NOMO-1 treated with DMSO at 0.1 percent for 48 hours (cell line): Measurements from ENCODE around the gene ZNF579.
"Not testable (repeated sequence)": the region's sequence is repeated elsewhere in the genome, so short reads cannot be mapped to it uniquely, and the experiment has no call there.

Experiments used
- DNase-seq: peaks from one replicate; lab custom pipeline; 2025; ENCODE audit not compliant: unreplicated experiment; lab: John Stamatoyannopoulos, UW

Gene ZNF579

DNA sequence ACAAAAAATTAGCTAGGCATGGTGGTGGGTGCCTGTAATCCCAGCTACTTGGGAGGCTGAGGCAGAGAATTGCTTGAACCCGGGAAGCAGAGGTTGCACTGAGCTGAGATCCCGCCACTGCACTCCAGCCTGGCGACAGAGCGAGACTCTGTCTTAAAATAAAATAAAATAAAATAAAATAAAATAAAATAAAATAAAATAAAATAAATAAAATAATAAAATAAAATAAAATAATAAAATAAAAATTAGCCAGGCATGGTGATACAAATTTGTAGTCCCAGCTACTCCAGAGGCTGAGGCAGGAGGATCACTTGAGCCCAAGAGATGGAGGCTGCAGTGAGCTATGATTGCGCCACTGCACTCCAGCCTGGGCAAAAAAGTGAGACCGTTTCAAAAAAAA lies 6.7 kb downstream of the ZNF579 start:
- not testable (repeated sequence) for DNase-seq

DNA sequence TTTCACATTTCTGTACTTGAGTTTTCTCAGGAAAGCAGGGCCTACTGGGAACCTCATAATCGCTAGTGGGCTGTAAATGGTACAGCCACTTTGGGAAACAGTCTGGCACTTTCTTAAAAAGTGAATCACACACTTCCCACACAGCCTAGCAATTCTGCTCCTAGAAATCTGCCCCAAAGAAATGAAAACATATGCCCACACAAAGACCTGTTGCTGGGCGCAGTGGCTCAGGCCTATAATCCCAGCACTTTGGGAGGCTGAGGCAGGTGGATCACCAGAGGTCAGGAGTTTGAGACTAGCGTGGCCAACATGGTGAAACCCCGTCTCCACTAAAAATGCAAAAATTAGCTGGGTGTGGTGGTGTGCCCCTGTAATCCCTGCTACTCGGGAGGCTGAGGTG lies 11.2 kb downstream of the ZNF579 start:
- DNase-seq, result not testable (repeated sequence)

GRCh38 chr19:55567708-55568328 lies 12.8 kb downstream of the ZNF579 start:
- DNase-seq, result no peak

DNA sequence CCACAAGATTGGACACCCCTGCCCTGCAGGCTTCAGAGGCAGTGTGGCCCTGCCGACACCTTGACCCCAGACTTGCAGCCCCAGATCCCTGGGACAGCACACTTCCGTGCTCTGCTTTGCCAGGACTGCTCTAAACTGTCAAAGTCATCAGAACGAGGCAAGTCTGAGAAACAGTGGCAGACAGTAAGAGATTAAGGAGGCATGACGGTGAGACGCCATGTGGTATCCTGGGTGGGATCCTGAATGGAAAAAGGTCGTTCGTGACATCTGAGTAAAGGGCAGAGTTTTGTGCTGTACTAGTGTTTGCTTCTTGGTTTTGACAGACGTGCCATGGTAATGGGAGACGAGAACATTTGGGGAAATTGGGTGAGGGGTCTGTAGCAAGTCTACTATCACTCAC lies 13.8 kb downstream of the ZNF579 start:
- no peak for DNase-seq

DNA sequence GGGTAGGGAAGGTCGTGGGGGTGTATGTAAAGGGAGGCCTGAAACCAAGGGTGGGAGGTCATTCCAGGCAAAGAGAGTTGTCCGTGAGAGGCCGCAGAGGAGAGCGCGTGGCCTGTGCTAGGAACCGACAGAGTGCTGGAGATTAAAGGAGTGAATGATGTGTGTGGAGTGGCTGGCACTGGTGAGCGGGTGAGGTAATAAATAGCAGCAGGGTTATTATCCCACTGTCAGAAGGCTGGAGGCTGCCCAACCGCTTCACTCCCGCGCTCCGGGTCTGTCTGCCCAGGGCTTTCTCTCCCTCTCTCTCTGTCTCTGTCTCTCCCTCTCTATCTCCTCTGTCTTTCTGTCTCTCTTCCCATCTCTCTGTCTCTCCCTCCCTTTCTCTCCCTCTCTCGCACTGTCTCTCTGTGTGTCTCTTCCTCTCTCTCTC lies 17.4 kb downstream of the ZNF579 start:
- no peak for DNase-seq

GRCh38 chr19:55559684-55560083 lies 21.0 kb downstream of the ZNF579 start:
- DNase-seq, result no peak

- DNase-seq, result no peak
These were observed 25.9 kb downstream of the ZNF579 start for GRCh38 chr19:55554741-55555152.

- DNase-seq, result no peak
These were observed 26.3 kb downstream of the ZNF579 start for GRCh38 chr19:55554302-55554701.

- DNase-seq, result no peak
These were observed 27.1 kb downstream of the ZNF579 start for GRCh38 chr19:55553217-55554182.

DNA sequence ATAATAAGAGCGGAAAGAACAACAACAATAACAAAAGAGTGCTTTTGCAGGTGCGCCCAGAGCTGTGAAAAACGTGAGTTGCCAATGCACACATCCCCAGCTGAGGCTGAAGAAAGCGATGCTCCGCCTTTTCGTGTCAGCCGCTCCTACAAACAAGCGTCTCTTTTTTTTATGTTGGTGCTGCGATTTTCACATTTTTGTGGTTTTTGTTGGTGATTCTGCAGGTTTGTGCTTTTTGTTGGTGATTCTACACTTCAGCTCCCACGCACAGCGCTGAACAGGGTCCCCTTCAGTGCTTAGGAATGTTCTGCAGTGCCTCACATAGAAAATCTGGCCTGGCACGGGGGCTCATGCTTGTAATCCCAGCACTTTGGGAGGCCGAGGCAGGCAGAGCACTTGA lies 28.0 kb downstream of the ZNF579 start:
- no peak for DNase-seq

GRCh38 chr19:55552206-55552605 lies 28.4 kb downstream of the ZNF579 start:
- no peak for DNase-seq

DNA sequence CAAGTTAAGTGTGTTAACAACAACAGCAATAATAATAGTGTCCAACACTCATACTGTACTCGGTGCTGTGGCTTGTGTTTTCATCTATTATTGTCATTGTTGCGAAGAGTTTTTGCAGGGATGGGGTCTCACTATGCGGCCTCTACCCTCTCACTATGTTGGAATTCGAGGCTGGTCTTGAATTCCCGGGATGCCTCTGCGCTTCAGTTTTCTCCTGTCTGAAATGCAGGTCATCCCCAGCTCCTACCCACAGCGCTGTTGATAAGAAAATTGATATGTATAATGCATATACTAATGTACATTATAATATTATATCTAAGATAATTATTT lies 30.4 kb downstream of the ZNF579 start:
- DNase-seq, result no peak

- DNase-seq, result no peak
These were observed 30.9 kb downstream of the ZNF579 start for GRCh38 chr19:55549500-55550320.

DNA sequence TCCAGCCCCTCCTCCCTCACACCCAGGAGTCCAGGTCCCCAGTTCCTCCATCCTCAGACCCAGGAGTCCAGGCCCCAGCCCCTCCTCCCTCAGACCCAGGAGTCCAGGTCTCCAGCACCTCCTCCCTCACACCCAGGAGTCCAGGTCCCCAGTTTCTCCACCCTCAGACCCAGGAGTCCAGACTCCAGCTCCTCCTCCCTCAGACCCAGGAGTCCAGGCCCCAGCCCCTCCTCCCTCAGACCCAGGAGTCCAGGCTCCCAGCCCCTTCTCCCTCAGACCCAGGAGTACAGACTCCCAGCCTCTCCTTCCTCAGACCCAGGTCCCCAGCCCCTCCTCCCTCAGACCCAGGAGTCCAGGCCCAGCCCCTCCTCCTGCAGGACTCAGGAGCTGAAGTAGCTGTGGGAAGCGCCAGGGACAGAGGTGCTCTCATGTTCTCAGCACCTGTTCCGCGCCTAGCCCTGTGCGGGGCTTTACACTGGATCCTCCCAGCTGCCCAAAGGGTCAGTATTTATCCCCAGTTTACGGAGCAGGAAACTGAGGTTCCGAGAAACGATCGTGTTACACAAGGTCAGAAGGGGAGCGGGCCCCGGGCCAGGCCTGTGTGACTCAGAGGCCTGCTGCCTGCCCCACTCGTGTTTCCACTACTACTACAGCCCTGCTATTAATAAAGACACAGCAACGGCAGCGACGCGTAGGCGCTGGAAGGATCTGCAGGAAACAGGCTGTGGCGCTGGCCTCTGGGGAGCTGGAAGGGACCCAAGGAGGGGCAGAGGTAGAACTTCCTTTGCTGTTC lies 33.6 kb downstream of the ZNF579 start:
- DNase-seq, result no peak

GRCh38 chr19:55546011-55546410 lies 34.6 kb downstream of the ZNF579 start:
- no peak for DNase-seq

DNA sequence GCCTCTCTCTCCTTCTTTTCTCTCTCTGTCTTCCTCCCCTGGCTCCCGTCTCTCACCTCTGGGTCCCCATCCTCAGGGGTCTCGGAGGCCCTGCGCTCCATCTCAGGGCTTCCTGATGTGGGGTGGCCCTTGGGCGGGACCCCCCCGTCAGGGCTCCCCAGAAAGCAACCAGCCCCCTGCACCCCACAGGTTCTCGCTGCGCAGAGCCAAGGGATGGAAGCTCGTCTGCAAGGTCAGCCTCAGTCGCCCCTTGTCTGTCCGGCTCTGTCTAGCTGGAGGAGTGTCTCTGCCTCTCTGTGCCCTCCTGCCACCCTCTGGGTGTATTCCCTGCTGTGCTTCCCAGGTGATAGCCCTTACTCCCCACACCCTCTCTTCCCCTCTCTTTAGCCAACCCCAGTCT lies 35.2 kb downstream of the ZNF579 start, which contains the start of gene SBK3:
SBK3 (minus strand) TSS at position 101 of the 400 bp plus-strand sequence; CDS start at position 101, 0 bp downstream.
- no peak for DNase-seq

DNA sequence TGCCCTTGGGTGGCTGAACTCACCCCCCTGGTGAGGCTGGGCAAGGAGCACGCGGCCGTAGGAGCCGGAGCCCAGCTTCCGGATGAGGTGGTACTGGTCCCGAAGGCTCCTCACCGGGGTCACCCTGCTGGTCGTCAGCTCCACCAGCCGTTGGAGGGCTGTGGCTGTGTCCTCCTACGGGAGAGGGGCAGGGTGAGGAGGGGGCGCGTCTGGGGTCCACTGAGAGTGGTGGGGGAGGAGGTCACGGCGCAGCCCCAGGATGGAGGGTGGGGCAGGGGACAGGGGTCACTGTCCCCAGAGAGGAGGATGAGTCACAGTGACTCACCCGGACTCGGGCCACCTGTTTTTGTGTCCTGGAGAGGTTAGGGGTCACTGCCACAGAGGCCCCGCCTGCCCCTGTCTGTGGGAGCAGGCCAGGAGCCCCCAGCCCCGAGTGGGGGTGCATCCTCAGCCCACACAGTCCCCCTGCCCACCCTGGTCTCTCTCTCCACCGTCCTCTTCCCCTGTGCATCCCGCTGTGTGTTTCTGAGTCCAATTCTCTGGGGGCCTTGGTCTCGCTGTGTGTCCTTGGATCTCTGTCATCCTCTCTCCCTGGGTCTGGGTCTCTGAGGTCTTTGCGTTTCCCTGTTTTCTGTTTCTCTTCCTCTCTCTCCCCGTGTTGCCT lies 35.7 kb downstream of the ZNF579 start:
- DNase-seq, result no peak

DNA sequence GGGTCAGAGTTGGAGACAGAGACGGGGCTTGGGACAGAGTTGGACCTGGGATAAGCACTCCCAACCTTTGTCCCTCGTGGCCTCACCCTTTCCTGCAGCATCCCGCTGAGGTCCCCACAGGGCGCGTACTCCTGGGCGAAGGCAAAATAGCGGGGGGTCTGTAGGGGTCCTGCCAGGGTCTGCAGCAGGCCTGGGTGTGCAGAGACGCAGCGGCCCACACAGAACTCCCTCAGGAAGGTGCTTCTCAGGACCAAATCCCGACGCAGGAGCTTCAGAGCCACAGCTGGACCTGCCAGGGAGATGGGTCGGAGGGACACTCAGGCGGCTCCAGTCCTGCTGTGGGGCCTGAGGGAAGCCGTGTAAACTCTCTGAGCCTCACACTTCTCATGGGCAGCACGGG lies 36.6 kb downstream of the ZNF579 start:
- no peak for DNase-seq

DNA sequence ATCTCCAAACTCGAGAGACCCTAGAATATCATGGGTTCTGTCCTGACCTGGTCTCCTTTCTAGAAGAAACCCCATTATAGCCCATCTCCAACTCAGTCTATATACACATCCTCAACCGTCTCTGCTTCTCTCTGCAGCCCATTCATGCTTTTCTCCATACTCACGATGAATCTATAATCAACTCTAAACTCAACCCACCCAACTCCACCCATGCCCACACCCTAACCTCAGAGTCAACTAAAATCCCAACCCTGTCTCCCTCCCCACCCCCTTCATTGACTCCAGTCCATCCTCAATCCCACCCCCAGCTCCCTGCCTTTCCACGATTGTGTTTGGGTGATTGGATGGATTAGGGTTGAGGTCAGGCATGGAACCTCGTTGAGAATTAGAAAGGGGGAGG lies 37.1 kb downstream of the ZNF579 start:
- no peak for DNase-seq

DNA sequence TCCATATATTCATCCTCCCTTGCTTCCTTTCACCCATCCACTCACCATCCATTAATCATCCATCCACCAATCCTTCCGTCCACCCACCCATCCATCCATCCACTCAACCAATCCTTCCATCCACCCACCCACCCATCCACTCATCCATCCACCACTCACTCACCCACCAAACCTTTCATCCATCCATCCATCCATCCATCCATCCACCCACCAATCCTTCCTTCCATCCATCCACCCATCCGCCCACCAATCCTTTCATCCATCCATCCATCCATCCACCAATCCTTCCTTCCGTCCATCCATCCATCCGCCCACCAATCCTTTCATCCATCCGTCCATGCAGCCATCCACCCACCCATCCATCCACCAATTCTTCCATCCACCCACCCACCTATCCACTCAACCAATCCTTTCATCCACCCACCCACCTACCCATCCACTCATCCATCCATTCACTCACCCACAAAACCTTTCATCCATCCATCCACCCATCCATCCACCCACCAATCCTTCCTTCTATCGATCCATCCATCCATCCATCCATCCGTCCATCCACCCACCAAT lies 38.3 kb downstream of the ZNF579 start:
- DNase-seq, result no peak
